ENCODE data around the gene ARRDC4. TPM values are rescaled to one million over a fixed set of nuclear protein-coding genes. Genes with fewer than 3 reads are reported as not detected.

Gene ARRDC4
- total RNA-seq, 1 experiment from 2014 or later: 9.0 TPM

DNA sequence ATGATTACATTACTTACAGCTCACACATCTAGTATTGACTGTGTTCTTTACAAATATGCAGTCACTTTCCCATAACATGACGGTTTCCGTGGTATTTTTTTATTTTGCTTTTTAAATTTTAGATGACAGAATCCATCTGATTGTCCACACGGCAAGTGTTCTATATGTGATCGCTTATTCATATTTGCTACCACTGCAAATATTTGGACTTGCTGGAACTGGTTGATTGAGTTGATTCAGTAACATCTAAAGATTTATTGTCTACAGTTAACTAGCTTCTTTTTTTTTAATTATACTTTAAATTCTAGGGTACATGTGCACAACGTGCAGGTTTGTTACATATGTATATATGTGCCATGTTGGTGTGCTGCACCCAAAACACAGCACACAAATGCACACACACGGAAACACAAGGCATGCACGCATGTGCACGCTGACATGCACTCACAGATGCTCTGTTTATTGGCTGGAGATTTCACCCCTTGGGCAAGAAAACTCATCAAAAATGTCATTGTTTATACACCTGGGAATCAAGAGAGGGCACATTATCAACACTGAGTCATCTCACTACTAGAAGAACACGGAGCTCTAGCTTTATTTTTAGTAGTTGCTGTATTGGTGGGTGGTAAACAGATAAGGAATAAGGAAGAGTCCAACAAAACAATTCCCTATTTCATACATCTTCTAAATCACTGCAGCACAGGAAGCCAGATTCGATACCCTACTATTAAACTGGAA is 16.4 kb downstream of the ARRDC4 start:
- Mint-ChIP-seq H3K4me1 (no peaks in the 10 kb centered on the region), H3K36me3 (peaks cover 2% of the 10 kb centered on the region; the same call in 1 of the 2 replicates)
- POLR2A ChIA-PET: no interaction called here
- no peak for TF ChIP-seq NFE2L1 (CRISPR knock-in tag; IDR thresholded peaks at IDR 0.05)
- no peak for TF ChIP-seq TP53 (CRISPR knock-in tag; IDR thresholded peaks at IDR 0.05)
- no peak for TF ChIP-seq FOXJ3 (CRISPR knock-in tag; IDR thresholded peaks at IDR 0.05; ENCODE audit: borderline replicate concordance)
- no peak for TF ChIP-seq GABPB1 (CRISPR knock-in tag; IDR thresholded peaks at IDR 0.05)
- TF ChIP-seq JAZF1 (CRISPR knock-in tag; IDR thresholded peaks at IDR 0.05): no peak
- TF ChIP-seq, protein P1, sequence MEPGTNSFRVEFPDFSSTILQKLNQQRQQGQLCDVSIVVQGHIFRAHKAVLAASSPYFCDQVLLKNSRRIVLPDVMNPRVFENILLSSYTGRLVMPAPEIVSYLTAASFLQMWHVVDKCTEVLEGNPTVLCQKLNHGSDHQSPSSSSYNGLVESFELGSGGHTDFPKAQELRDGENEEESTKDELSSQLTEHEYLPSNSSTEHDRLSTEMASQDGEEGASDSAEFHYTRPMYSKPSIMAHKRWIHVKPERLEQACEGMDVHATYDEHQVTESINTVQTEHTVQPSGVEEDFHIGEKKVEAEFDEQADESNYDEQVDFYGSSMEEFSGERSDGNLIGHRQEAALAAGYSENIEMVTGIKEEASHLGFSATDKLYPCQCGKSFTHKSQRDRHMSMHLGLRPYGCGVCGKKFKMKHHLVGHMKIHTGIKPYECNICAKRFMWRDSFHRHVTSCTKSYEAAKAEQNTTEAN (CRISPR knock-in tag; IDR thresholded peaks at IDR 0.05): no peak
- TF ChIP-seq, protein P2, sequence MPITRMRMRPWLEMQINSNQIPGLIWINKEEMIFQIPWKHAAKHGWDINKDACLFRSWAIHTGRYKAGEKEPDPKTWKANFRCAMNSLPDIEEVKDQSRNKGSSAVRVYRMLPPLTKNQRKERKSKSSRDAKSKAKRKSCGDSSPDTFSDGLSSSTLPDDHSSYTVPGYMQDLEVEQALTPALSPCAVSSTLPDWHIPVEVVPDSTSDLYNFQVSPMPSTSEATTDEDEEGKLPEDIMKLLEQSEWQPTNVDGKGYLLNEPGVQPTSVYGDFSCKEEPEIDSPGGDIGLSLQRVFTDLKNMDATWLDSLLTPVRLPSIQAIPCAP (CRISPR knock-in tag; IDR thresholded peaks at IDR 0.05): no peak
- TF ChIP-seq, protein P3, sequence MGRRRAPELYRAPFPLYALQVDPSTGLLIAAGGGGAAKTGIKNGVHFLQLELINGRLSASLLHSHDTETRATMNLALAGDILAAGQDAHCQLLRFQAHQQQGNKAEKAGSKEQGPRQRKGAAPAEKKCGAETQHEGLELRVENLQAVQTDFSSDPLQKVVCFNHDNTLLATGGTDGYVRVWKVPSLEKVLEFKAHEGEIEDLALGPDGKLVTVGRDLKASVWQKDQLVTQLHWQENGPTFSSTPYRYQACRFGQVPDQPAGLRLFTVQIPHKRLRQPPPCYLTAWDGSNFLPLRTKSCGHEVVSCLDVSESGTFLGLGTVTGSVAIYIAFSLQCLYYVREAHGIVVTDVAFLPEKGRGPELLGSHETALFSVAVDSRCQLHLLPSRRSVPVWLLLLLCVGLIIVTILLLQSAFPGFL (CRISPR knock-in tag; IDR thresholded peaks at IDR 0.05; ENCODE audit: borderline replicate concordance): no peak
- no peak for TF ChIP-seq MYBL2 (CRISPR knock-in tag; IDR thresholded peaks at IDR 0.05)
- no peak for TF ChIP-seq ZNF263 (CRISPR knock-in tag; IDR thresholded peaks at IDR 0.05; ENCODE audit: low read depth)
- TF ChIP-seq, protein P4, sequence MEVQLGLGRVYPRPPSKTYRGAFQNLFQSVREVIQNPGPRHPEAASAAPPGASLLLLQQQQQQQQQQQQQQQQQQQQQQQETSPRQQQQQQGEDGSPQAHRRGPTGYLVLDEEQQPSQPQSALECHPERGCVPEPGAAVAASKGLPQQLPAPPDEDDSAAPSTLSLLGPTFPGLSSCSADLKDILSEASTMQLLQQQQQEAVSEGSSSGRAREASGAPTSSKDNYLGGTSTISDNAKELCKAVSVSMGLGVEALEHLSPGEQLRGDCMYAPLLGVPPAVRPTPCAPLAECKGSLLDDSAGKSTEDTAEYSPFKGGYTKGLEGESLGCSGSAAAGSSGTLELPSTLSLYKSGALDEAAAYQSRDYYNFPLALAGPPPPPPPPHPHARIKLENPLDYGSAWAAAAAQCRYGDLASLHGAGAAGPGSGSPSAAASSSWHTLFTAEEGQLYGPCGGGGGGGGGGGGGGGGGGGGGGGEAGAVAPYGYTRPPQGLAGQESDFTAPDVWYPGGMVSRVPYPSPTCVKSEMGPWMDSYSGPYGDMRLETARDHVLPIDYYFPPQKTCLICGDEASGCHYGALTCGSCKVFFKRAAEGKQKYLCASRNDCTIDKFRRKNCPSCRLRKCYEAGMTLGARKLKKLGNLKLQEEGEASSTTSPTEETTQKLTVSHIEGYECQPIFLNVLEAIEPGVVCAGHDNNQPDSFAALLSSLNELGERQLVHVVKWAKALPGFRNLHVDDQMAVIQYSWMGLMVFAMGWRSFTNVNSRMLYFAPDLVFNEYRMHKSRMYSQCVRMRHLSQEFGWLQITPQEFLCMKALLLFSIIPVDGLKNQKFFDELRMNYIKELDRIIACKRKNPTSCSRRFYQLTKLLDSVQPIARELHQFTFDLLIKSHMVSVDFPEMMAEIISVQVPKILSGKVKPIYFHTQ (CRISPR knock-in tag; IDR thresholded peaks at IDR 0.05): no peak
- TF ChIP-seq, protein P5, sequence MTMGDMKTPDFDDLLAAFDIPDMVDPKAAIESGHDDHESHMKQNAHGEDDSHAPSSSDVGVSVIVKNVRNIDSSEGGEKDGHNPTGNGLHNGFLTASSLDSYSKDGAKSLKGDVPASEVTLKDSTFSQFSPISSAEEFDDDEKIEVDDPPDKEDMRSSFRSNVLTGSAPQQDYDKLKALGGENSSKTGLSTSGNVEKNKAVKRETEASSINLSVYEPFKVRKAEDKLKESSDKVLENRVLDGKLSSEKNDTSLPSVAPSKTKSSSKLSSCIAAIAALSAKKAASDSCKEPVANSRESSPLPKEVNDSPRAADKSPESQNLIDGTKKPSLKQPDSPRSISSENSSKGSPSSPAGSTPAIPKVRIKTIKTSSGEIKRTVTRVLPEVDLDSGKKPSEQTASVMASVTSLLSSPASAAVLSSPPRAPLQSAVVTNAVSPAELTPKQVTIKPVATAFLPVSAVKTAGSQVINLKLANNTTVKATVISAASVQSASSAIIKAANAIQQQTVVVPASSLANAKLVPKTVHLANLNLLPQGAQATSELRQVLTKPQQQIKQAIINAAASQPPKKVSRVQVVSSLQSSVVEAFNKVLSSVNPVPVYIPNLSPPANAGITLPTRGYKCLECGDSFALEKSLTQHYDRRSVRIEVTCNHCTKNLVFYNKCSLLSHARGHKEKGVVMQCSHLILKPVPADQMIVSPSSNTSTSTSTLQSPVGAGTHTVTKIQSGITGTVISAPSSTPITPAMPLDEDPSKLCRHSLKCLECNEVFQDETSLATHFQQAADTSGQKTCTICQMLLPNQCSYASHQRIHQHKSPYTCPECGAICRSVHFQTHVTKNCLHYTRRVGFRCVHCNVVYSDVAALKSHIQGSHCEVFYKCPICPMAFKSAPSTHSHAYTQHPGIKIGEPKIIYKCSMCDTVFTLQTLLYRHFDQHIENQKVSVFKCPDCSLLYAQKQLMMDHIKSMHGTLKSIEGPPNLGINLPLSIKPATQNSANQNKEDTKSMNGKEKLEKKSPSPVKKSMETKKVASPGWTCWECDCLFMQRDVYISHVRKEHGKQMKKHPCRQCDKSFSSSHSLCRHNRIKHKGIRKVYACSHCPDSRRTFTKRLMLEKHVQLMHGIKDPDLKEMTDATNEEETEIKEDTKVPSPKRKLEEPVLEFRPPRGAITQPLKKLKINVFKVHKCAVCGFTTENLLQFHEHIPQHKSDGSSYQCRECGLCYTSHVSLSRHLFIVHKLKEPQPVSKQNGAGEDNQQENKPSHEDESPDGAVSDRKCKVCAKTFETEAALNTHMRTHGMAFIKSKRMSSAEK (CRISPR knock-in tag; IDR thresholded peaks at IDR 0.05; ENCODE audit: borderline replicate concordance): no peak
- TF ChIP-seq, protein P6, sequence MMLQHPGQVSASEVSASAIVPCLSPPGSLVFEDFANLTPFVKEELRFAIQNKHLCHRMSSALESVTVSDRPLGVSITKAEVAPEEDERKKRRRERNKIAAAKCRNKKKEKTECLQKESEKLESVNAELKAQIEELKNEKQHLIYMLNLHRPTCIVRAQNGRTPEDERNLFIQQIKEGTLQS (CRISPR knock-in tag; conservative IDR thresholded peaks at IDR 0.05): no peak
- TF ChIP-seq RORB (CRISPR knock-in tag; IDR thresholded peaks at IDR 0.05): no peak
- TF ChIP-seq, protein P7, sequence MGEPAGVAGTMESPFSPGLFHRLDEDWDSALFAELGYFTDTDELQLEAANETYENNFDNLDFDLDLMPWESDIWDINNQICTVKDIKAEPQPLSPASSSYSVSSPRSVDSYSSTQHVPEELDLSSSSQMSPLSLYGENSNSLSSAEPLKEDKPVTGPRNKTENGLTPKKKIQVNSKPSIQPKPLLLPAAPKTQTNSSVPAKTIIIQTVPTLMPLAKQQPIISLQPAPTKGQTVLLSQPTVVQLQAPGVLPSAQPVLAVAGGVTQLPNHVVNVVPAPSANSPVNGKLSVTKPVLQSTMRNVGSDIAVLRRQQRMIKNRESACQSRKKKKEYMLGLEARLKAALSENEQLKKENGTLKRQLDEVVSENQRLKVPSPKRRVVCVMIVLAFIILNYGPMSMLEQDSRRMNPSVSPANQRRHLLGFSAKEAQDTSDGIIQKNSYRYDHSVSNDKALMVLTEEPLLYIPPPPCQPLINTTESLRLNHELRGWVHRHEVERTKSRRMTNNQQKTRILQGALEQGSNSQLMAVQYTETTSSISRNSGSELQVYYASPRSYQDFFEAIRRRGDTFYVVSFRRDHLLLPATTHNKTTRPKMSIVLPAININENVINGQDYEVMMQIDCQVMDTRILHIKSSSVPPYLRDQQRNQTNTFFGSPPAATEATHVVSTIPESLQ (CRISPR knock-in tag; IDR thresholded peaks at IDR 0.05): no peak
- TF ChIP-seq, protein P8, sequence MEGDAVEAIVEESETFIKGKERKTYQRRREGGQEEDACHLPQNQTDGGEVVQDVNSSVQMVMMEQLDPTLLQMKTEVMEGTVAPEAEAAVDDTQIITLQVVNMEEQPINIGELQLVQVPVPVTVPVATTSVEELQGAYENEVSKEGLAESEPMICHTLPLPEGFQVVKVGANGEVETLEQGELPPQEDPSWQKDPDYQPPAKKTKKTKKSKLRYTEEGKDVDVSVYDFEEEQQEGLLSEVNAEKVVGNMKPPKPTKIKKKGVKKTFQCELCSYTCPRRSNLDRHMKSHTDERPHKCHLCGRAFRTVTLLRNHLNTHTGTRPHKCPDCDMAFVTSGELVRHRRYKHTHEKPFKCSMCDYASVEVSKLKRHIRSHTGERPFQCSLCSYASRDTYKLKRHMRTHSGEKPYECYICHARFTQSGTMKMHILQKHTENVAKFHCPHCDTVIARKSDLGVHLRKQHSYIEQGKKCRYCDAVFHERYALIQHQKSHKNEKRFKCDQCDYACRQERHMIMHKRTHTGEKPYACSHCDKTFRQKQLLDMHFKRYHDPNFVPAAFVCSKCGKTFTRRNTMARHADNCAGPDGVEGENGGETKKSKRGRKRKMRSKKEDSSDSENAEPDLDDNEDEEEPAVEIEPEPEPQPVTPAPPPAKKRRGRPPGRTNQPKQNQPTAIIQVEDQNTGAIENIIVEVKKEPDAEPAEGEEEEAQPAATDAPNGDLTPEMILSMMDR (IDR thresholded peaks at IDR 0.05): no peak
- TF ChIP-seq, protein P9, sequence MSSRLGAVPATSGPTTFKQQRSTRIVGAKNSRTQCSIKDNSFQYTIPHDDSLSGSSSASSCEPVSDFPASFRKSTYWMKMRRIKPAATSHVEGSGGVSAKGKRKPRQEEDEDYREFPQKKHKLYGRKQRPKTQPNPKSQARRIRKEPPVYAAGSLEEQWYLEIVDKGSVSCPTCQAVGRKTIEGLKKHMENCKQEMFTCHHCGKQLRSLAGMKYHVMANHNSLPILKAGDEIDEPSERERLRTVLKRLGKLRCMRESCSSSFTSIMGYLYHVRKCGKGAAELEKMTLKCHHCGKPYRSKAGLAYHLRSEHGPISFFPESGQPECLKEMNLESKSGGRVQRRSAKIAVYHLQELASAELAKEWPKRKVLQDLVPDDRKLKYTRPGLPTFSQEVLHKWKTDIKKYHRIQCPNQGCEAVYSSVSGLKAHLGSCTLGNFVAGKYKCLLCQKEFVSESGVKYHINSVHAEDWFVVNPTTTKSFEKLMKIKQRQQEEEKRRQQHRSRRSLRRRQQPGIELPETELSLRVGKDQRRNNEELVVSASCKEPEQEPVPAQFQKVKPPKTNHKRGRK (CRISPR knock-in tag; IDR thresholded peaks at IDR 0.05; ENCODE audit: borderline replicate concordance): no peak

More for the DNA sequence above, 16.4 kb downstream of the ARRDC4 start:
- CTCF ChIA-PET: interaction anchor here (1.7 kb wide), 1 partner anchor 19 kb away, joined by 5 read pairs; no protein-coding TSS in a partner anchor
- Mint-ChIP-seq H3K27me3 (ENCODE audit: low read depth) (no peaks in the 10 kb centered on the region), H3K9me3 (no peaks in the 10 kb centered on the region), H3K4me3 (no peak overlapping the region), H3K27ac (no peak overlapping the region)
- DNase-seq (ENCODE audit: low spot score): no peak
- no peak for ATAC-seq
